Measurements from ENCODE around the gene ARMC9.

- TF ChIP-seq EZH2 (IDR thresholded peaks at IDR 0.05; ENCODE audit: borderline replicate concordance, low read depth, low read length, poor library complexity, severe bottlenecking): no peak
- no peak for TF ChIP-seq CTCF (conservative IDR thresholded peaks at IDR 0.05; ENCODE audit: low read depth, low read length)
These were observed 37.1 kb upstream of the ARMC9 start for GRCh38 chr2:231161252-231161839.
